ENCODE results near the gene NNAT.

NNAT gene

GRCh38 chr20:37566590-37567330, 45.7 kb downstream of the NNAT start:
- TF ChIP-seq, protein P1, sequence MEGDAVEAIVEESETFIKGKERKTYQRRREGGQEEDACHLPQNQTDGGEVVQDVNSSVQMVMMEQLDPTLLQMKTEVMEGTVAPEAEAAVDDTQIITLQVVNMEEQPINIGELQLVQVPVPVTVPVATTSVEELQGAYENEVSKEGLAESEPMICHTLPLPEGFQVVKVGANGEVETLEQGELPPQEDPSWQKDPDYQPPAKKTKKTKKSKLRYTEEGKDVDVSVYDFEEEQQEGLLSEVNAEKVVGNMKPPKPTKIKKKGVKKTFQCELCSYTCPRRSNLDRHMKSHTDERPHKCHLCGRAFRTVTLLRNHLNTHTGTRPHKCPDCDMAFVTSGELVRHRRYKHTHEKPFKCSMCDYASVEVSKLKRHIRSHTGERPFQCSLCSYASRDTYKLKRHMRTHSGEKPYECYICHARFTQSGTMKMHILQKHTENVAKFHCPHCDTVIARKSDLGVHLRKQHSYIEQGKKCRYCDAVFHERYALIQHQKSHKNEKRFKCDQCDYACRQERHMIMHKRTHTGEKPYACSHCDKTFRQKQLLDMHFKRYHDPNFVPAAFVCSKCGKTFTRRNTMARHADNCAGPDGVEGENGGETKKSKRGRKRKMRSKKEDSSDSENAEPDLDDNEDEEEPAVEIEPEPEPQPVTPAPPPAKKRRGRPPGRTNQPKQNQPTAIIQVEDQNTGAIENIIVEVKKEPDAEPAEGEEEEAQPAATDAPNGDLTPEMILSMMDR (IDR thresholded peaks at IDR 0.05): no peak

DNA sequence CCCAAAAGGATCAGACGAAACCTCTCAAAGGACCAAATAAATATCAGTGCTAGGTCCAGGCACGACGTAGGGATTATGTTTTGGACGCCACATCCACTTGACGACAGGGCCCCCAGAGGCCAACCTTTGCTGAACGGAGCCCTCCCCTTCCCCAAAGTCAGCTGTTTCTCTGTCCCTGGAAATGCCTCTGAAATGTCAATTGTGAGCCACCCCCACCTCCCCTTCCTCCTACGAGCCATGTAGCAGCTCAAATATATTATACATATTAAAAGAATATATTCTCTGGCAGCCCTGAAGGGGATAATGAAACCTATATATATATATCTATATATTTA, 46.2 kb downstream of the NNAT start:
- TF ChIP-seq, protein P1 (IDR thresholded peaks at IDR 0.05): no peak

DNA sequence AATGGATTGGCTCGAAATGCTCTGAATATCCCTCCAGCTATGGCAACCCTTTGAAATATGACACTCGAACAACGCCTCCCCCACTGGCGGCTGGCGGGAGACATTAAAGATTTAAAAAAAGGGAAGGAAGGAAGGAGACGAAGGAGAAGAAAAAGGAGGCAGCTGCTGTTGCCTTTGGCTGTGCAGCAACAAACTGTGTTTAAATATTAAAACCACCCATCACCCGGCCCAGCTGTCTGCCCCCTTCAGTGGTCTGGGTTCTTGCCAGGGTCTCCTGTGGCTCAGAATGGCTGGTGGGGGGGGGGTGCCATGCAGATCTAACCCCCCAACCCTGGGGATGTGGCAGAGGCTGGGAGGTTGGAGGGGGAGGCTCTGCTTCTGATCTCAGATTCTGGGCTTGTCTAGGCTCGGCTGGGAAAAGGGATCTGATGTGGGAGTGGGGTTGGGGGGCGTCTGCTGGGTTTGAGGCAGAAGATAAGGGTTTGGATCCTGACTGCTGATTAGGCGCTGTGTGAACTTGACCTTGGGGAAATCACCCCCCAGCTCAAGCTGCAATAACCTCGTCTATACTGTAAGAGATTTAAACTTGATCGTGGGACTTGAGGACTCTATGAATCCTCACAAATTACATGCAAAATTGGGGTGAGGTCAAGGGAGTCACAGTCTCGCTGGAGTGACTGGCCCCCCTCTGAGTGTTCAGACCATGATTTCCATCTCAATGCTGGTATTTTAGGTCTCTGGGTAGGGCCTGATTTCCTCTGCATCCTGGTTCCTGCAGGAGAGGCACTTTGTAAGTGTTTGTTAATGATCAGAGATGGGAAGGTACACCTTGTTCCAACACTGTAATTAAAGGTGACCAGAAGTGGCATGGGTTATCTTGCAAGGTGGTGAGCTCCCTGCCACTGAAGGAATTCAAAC, 46.9 kb downstream of the NNAT start:
- TF ChIP-seq, protein P1 (IDR thresholded peaks at IDR 0.05): no peak

- TF ChIP-seq, protein P1 (IDR thresholded peaks at IDR 0.05): no peak
These were observed 49.4 kb downstream of the NNAT start for GRCh38 chr20:37570419-37570818.

- TF ChIP-seq, protein P1 (IDR thresholded peaks at IDR 0.05): no peak
These were observed 50.0 kb downstream of the NNAT start for GRCh38 chr20:37571033-37571432.

Measured in LNCAP (cell line).